H1 (cell line): ENCODE measurements around the gene SH3RF3.

Experiments
- CTCF ChIP-seq, 3 experiments: IDR thresholded peaks; 1 replicate in 2 of 3; 2 replicates in 1 of 3; pipeline versions ENCODE4 v1.5.1 to v1.6.1; 2011; ENCODE audit warnings: low read length in 3 of 3, mild to moderate bottlenecking in 3 of 3, inconsistent platforms in 2 of 3, low read depth in 1 of 3, moderate library complexity in 1 of 3; ENCODE audit not compliant: insufficient read depth in 1 of 3; ENCODE audit errors: control extremely low read depth in 1 of 3
- EP300 ChIP-seq, 2 experiments: IDR thresholded peaks; 1 replicate in 1 of 2; 2 replicates in 1 of 2; pipeline ENCODE4 v1.6.1; 2011 to 2012; ENCODE audit warnings: low read depth in 2 of 2, low read length in 2 of 2, mild to moderate bottlenecking in 2 of 2, borderline replicate concordance in 1 of 2, inconsistent platforms in 1 of 2, moderate library complexity in 1 of 2
- FOSL1 ChIP-seq: IDR thresholded peaks from 2 replicates; pipeline ENCODE4 v1.6.1; 2011; ENCODE audit warnings: mild to moderate bottlenecking, low read depth, low read length, moderate library complexity; ENCODE audit not compliant: insufficient read depth
- KDM1A ChIP-seq: fragments of 200-600, 300-600 bp; sonication (generic); IDR thresholded peaks from 2 replicates; pipeline ENCODE4 v1.7.1; 2016; ENCODE audit warnings: mild to moderate bottlenecking, low read length, borderline replicate concordance
- TAF1 ChIP-seq: IDR thresholded peaks from 2 replicates; pipeline ENCODE4 v1.6.1; 2011; ENCODE audit warnings: mild to moderate bottlenecking, low read depth, low read length
- TCF12 ChIP-seq: IDR thresholded peaks from 2 replicates; pipeline ENCODE4 v1.6.1; 2011; ENCODE audit warnings: low read depth, mild to moderate bottlenecking, low read length
- ZNF274 ChIP-seq: IDR thresholded peaks from 2 replicates; pipeline ENCODE4 v1.7.0; 2012; ENCODE audit warnings: low read length, borderline replicate concordance; ENCODE audit errors: extremely low read depth

- no peak for TF ChIP-seq CTCF (IDR thresholded peaks at IDR 0.05; ENCODE audit: control extremely low read depth in 1 of 3, insufficient read depth in 1 of 3, low read depth in 1 of 3, low read length in 3 of 3)
- TF ChIP-seq KDM1A: no peak
- no peak for TF ChIP-seq EP300 (IDR thresholded peaks at IDR 0.05; ENCODE audit: borderline replicate concordance in 1 of 2, low read depth in 2 of 2, low read length in 2 of 2)
- TF ChIP-seq ZNF274: no peak
- TF ChIP-seq TAF1: no peak
- TF ChIP-seq FOSL1: no peak
- TF ChIP-seq TCF12: no peak
These were observed 334.9 kb downstream of the SH3RF3 start for GRCh38 chr2:109463891-109464290.
